NCI-H1694 (cell line): Measurements from ENCODE around the gene UBAC2.

Experiments
- DNase-seq: peaks from one replicate; lab custom pipeline; 2025; lab: John Stamatoyannopoulos, UW

Gene UBAC2

DNA sequence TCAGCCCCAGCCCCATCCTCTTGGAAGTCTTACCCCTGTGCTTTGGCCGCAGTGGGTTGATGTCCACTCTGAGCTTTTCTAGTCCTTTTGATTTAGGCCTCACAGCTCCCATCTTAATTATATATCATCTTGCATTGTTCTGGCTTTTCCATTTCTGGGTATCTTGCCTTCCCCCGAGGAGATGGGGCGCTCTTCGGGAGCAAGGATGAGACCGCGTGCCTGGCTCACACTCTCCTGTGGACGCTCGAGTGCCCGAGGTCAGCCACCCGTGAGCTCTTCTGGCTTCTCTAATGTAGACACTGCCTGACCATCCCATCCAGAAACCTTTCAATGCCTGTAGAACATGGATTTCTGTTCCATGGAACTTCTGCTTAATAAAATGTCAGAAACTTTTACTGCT, 160.0 kb downstream of the UBAC2 start:
- no peak for DNase-seq

DNA sequence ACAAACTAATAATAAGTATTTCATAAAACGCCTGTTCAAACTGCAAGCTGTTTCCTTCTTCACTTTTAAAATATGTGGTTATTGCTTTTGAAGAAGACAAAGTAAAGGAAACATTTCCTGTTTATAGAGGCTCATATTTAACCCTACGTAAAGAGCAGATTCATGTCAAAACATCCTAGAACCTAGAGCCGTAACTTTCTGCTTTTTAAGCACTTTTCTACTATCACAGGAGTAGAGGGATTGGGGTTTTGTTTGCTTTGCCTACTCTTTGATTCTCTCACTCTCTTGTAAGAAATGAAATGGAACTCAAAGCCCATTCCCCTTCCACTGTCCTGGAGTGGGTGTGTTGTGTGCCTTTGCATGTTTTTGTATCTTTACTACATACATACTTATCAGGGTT, 160.5 kb downstream of the UBAC2 start:
- no peak for DNase-seq

DNA sequence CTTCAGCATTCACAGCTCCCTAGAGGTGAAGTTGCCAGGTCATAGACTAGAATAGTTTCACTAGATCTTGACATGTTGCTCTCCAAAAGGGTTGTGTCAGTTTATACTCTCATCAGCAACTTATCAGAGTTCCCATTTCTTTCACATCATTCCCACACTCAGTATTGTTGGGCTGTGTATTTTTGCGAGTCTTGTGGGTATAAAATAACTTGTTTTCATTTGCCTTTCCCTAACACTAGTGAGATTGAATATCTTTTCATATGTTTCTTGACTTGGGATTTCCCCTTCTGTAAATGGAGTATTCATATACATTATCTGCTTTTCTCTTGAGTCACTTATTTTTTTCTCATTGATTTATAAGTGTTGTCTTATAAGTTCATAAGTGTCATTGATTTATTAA, 161.7 kb downstream of the UBAC2 start:
- DNase-seq = no peak

DNA sequence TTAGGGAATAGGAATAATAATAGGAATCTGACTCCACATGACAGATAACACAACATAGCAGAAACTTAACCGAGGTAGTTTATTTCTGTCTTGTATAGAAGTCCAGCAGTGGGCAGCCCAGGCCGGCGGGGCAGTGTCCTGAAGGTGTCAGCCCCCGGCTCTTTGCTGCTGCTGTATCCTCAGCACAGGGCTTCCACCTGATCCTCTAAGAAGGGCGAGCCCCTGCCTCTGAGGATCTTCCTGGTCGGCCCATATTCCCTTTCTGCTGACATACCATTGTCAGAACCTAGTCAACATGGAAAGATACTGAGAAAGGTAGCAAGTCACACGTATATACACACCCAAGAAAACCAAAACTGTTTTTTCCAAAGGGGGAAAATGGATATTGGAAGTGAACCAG, 162.7 kb downstream of the UBAC2 start:
- no peak for DNase-seq

DNA sequence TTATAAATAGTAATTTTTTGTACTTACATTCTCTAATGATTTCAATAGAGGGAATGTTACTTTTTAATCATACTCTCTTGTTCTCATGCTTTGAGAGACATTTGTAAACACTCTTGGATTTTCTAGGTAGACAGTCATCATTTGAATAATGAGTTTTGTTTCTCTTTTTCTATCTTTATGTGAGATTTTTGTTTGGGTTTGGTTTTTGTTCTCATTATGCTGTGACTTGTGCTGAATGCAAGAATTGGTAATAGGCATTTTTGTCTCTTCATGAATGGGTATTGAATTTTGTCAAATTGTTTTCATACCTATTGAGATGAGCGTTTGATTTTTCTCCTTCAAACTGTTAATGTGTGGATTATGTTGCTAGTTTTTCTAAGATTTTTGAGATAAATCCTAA, 163.3 kb downstream of the UBAC2 start:
- DNase-seq = no peak

DNA sequence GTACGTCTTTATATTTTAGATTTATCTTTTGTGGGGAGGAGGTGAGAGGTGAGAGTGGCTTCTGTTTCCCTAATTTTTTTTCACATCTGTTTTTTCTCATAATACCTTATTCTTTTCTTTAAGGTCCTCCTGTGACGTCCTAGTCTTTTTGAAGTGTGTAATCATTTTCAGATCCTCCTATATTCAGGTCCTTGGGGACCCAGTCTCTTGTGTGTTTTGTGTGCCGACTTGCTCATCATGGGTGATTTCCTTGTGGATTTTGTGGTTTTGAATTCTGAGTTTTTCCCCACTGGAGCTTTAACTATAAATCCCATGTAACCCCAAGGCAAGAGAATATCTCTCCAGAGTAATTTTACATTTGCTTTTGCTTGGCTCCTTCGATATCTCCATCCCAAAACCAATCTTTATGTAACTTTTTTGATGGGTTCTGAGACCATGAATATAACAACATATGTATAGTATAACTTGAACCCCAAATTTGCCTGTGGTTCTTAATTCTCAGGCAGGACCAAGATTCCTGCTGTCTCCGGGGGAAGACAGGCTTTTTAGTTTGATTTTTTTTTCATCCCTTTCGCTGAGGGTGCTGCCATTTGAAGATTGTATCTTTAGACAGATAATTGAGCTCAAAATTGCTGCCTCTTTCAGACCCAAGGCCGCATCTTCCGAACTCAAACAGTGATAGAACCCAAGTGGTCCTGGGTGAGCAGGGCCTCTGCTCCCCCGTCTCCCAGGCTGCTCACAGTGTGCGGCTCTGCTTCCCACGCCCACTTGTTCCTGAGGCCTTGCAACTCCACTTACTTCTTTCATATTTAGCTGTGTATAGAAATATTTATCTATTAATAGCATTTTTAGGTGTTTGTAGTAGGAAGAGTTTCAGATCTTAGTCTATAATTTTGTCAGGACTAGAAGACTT, 165.7 kb downstream of the UBAC2 start:
- DNase-seq = no peak

DNA sequence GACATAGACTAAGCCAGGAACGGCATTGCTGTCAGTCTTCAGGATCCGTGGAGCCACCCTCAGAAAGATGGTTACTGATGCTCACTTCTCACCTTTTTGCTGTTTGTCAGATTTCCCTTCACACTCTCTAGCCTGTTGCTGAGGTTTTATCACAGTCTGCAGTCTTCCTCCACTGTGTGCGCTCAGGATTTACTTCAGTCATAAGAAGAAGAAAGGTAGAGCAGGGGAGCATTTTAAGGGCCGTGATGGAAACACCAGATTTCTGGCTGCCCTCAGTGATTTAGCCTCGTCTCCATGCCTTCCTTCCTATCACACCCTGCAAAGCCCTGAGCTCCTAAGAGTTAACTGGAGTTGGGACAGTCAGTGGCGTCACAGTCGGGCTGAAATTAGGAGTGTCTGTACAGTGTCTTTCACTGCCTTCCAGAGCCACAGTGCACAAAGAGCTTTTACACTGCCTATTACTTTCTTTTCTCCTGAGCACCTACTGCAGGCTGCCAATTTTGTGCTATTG, 166.5 kb downstream of the UBAC2 start:
- no peak for DNase-seq

DNA sequence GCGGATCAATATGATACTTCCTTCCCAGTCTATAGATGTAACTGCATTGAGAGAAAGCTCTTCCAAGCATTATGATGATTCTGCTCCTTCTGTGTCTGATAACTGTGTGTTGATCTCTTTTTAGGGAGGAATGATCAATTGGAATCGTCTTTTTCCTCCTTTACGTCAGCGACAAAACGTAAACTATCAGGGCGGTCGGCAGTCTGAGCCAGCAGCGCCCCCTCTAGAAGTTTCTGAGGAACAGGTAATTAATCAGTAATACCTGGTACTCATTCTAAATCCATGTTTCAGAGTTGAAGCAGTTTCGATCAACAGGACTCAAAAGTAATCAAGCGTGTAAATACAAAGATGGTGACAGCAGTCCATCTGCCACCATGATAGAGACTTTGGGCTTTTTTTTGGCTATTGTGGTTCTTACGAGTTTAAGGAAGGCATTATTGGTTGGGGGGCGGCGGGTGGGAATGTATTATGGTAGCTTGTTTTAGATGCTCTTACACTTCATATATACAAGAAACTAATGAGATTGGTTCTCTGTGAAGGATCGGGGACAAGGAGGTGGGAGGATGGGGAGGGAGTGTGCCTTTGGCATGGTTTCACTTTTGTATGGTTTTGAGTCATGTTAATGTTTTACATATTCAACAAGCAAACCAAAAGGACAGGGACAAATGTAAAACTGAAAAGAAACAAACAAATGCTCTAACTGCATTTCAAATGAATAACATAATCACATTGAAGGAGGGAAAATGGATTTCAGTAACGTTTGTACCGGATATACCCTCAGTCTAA, 167.2 kb downstream of the UBAC2 start:
- no peak for DNase-seq

DNA sequence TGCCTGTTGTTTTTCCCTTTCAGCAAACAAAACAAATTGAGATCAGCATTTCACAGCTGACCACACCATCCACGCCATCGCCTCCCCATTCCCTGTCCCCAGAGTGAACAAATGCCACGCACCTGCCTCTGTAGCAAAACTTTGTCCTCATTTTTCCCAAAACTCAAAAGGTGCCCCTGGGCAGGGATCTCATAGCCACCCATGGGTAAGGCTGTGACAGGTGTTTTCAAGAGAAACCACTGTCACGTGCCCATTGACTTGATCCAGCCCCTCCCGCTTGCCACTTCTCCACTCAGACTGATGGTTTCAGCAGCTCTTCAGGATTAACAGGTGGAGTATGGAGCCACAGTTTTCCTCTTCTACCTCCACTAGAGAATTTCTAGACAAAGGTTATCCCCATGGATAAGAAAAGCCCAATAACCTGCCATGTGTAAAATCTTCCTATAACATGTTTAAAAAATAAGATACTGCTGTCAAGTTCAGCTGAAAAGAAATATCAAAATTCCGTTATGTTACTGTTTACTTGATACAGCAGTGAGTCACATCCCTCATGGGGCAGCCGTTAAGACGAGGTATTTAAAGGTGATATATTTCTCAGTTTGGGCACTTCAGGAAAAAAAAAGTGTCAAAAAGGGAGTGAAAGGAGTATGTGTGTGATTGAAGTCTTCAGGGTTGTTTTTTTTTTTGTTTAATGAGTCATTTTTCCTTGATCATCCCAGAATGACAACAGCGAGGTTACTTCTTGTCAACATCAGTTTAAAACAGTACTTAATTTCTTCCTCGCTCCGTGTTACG, 170.0 kb downstream of the UBAC2 start:
- no peak for DNase-seq

DNA sequence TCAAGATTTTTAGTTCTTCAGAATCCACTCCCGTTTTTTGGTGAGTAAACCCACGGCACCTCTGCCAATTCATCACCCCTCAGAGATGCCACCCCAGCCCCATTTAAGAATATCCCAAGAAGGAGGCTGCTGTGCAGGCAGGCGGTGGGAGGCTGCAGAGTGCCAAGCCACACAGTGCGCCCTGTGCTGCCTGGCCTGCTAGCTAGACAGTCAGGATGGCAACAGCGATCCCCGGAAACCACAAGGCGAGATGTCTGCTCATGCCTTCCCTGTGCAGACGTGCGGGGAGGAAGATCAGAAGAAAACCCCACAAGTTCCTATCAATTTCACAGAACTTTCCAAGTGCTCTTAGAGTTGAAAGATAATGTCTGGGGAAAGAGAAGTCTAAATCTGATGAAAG, 171.3 kb downstream of the UBAC2 start:
- DNase-seq = no peak

DNA sequence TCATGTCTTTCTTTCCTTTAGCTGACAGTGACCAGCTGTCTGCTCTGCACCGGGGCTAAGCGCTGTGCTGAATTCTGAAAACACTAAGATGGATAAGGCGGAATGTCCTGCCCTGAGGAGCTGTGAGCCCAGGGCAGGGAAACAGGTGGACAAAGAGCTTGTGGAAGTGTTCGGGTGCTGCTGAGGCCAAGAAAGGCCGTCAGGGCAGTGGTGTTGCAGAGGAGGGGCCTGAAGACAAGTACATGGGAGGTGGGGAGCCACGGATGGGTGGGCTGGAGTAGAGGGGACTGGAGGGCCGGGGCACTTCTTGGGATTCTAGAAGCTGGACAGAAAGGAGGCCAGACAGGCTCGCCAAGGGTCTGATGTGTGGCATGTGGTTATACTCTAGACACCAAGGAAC, 172.8 kb downstream of the UBAC2 start:
- DNase-seq = no peak

DNA sequence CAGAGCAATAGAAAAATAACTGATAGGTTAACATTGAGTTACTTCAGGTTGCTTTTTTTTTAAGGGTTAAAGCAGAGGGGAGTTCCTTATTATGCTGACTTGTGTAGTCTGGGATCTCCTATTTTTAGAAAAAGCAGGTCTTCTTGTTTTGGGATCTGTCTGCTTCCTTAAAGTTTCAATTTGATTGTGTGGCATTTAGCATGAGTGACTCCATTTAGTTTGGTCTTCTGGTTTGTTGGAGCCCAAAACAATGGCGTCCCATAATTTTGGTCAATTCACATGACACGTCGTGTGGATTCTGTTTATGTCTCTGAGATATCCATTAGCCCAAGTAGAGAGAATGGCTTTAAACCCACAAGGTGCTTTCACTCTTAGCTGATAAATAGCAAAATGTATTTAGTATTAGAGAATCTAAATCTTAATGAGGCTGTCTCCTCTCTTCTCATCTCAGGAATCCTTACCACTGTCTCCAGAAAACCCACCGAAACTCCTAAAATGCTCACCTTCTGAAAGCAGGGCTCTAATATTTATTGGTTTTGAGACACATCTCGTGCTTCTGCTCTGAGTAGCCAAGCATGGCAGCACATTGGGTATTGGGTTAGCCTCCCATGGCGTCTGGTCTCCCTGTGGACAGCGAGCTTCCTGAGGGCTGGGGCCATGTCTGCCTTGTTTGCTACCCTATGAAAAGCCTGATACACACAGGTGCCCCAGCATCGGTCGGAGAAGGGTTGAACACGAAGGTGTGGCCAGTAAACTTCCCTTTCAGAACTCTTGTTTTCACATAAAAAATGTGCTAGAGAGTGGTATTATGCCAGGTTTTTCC, 173.7 kb downstream of the UBAC2 start:
- no peak for DNase-seq

DNA sequence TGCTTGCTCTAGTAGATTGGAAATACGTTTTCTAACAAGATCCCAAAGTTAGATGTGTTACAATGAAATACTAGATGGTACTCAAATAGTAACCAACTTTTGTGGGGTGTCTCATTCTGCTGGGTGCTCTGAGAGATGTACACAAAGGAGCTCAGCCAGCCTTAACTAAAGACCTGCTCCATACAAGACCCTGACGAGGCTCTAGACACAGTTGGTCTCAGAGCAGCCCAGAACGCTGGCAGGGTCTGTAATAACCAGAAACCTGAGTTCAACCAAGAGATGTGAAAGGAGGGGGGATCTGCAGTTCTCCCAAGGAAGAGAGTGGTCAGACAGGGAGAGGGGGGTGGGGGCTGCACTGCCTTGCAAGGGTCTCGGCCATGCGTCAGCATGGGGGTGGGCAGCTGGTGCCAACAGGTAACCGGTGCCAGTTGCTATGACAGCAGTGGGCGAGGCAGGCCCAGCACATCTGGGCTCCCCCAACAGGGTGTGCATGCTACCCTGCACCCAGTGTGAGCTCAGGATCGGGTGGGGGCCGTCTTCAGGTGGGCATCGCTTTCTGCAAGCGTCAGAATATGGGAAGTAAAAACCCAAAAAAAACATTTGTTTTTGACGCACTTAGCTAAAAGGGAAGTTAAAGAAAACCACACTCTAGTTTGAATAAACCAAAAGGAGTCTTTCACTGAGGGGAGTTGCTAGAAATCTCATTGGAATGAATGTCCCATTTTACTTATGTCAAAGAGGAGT, 174.5 kb downstream of the UBAC2 start:
- DNase-seq = no peak

DNA sequence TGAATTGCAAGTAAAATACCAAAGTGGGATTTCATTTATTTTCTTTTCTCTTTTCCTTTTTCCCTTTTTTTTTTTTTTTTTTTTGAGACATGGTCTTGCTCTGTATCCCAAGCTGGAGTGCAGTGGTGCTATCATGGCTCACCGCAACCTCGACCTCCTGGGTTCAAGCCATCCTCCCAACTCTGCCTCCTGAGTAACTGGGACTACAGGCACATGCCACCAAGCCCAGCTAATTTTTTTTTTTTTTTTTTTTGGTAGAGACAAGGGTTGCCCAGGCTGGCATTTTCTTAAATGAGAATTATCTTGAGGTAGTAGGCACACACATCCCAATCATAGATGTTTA, 175.1 kb downstream of the UBAC2 start:
- DNase-seq = no peak

DNA sequence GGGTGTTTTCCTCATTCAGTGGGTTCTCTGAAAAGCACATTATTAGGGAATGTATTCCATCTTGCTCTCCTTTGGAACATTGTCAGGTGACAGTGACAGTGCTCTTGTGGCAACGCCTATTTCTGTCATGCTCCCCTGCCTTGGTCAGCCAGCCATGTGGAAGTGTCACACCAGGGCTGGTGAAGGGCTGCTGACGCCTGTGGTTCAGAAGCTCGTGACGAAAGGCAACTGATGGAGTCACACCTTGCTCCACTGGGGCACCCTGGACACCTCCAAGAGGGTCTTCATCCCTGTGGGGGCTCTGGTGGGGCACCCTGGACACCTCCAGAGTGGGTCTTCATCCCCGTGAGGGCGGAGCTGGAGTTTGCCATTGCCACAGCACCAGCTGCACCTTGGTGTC, 175.5 kb downstream of the UBAC2 start:
- DNase-seq = no peak

DNA sequence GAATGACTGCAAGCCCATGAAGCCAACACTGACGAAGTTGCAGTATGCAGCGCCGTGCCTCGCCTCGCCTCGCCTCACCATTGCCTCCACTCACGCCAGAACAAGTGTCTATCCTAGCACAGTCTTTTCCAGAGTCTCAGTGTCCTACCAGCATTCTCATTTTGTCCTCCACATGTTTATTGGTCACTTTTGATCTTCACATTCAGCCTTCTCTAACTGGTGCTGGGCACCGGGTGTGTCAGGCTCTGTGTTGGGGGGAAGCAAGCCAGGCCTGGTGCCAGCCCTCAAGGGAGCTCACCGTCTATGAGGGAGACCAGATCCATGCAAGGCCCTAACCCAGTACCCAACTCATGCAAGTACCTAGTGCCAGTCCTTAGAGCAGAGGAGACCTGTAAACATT, 176.3 kb downstream of the UBAC2 start:
- DNase-seq = no peak

DNA sequence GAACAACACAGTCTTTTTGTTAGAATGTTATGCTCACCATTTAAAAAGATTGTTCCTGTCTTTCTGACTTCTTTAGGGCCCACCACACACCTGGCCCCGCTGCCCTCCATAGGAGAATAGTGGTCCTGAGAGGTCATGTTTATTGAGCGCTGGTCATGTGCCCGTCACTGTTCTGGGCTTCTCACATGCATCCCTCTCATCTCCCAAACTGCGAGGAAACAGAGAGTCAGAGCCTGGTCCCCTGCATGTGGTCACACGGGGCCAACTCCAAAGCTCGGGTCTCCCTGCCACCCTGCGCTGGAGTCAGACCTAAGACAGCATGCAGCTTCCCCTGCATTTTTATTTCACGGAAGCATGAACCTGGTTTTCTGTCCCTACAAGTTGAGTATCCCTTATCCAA, 177.0 kb downstream of the UBAC2 start:
- no peak for DNase-seq

DNA sequence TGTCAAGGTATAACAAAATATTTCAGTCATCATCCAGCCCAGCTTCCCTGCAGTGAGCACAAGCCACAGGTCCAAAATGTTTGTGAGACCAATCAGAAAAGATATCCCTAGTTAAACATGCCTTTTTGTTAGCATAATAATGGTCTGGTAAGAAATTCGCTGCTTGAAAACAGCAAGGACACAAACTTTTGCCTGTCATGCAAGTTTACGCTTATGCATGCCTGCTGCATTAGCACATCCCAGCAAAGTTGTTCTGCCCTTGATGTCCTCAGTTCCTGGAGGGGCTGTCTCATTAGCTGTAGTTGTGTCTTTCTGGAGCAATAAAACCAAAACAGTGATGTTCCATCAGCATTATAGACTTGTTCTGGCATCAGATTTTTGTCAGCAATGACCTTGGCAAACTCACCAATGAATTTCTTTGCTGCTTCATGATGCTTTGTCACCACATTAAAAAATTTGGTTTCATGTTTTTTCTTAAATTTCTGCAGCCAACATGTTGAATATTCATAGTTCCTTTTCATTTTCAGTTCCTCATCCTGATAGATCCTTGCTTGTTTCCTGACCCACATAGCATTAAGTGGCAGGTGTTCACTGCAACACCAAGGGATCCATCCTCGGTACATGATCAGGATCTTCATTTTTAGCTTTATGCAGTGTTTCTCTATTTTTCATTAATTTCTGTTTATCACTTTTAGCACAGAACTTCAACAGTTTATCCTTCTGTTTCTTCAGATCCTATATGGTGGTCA, 178.5 kb downstream of the UBAC2 start:
- DNase-seq = no peak

DNA sequence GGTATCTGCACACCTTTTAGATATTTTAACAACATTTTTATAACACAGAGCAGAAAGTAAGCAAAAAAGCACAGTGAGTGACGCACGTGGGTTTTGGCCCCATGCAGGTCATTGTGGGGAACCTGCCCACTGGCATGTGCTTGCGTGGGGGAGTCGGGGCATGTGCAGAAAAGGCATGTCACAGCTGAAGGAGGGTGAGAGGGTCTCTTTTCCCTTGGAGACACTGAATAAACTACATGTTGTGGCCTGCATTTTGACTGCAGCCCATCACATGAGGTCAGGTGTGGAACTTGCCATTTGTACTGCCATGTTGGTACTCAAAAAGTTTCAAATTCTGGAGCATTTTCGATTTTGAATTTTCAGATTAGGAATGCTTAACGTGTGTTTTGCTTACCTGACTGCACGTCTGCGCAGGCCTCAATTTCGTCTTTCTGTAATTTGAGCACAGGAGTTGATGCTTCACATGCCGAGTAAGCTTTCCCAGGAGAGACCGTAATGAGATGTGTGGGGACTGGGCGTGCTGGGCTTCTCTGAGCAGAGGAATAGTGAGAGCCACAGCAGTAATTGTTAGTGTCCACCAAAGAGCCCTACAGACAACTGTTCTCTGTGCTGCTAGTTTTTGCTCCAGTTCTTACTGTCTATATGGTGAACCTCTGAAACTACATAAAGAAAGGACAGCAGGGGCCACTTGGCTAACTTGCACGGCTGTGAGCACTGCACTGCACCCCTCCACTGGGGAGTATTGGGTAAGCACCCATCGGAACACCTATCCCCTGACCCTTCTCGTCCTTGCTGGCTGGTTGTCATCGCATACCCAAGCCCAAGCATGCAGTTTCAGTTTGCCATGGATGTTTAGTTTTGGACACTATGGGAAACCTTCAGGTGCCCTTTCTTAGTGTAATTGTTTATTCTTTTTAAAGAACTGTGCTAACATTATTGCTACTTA, 179.5 kb downstream of the UBAC2 start:
- no peak for DNase-seq
